Gastroesophageal sphincter (tissue), 4 donors: ENCODE measurements around the gene KLHL42. TPM values are rescaled to one million over a fixed set of nuclear protein-coding genes. Genes with fewer than 3 reads are reported as not detected.

Experiments used
- ATAC-seq: fragments of 150-250 bp; one replicate; pipeline ENCODE4 v1.9.1; 2016; ENCODE audit warnings: mild to moderate bottlenecking, moderate library complexity
- H3K27ac ChIP-seq, 4 donors: fragments of 200-600 bp; sonication (generic) in 3 of 4; 1 replicate in 3 of 4; 2 replicates in 1 of 4; pipeline ENCODE4 v1.5.1; 2016 to 2019
- H3K27me3 ChIP-seq: fragments of 200-600 bp; sonication (generic); one replicate; pipeline ENCODE4 v1.5.1; 2019
- H3K36me3 ChIP-seq, 2 donors: fragments of 200-600 bp; sonication (generic); one replicate each; pipeline ENCODE4 v1.5.1; 2019; ENCODE audit warnings: control low read depth in 1 of 2
- H3K4me1 ChIP-seq, 3 donors: fragments of 200-600 bp; sonication (generic); 1 replicate in 2 of 3; 2 replicates in 1 of 3; pipeline ENCODE4 v1.5.1; 2016 to 2019; ENCODE audit warnings: control low read depth in 2 of 3
- H3K4me3 ChIP-seq, 2 donors: fragments of 200-600 bp; sonication (generic); one replicate each; pipeline ENCODE4 v1.5.1; 2019; ENCODE audit warnings: mild to moderate bottlenecking in 1 of 2, moderate library complexity in 1 of 2
- H3K9me3 ChIP-seq, 3 donors: fragments of 200-600 bp; sonication (generic); one replicate each; pipeline ENCODE4 v1.5.1; 2017 to 2019; ENCODE audit warnings: control low read depth in 2 of 3
- EP300 ChIP-seq: sonication (generic); formaldehyde crosslinking; IDR thresholded peaks from one replicate; pipeline ENCODE4 v1.6.1; 2017; ENCODE audit warnings: antibody characterized with exemption, mild to moderate bottlenecking
- POLR2A ChIP-seq, 2 donors: fragments of 450-650 bp; IDR thresholded peaks; one replicate each; pipeline ENCODE4 v1.6.1; 2017; ENCODE audit warnings: antibody characterized with exemption in 2 of 2, mild to moderate bottlenecking in 2 of 2, moderate library complexity in 1 of 2
- POLR2AphosphoS5 ChIP-seq: sonication (generic); formaldehyde crosslinking; IDR thresholded peaks from one replicate; pipeline ENCODE4 v1.6.1; 2017; ENCODE audit warnings: antibody characterized with exemption
- WGBS, 2 donors: methylation state at CpG; one replicate each; pipeline ENCODE4 v1.1.5; 2018; ENCODE audit warnings: low coverage in 1 of 2; 5-methylcytosine and 5-hydroxymethylcytosine counted together
- total RNA-seq, 4 donors: library from RNA; depleted of rRNA; stranded (reverse); fragments of >200 nt; gene quantifications; one replicate each; pipeline ENCODE4 v1.1.0, GENCODE V29; 2016
- TF ChIP-seq, protein P1 (sequence below), 4 experiments: fragments of 200-600 bp in 2 of 4; fragments of 450-650 bp in 2 of 4; sonication (generic) in 1 of 4; IDR thresholded peaks; one replicate each; pipeline ENCODE4 v1.5.1; 2017 to 2019; ENCODE audit warnings: antibody characterized with exemption in 4 of 4, mild to moderate bottlenecking in 2 of 4, moderate library complexity in 2 of 4

The KLHL42 gene
- total RNA-seq, 4 donors from 2014 or later, result 63.9 to 121 (median 89.3) TPM

DNA sequence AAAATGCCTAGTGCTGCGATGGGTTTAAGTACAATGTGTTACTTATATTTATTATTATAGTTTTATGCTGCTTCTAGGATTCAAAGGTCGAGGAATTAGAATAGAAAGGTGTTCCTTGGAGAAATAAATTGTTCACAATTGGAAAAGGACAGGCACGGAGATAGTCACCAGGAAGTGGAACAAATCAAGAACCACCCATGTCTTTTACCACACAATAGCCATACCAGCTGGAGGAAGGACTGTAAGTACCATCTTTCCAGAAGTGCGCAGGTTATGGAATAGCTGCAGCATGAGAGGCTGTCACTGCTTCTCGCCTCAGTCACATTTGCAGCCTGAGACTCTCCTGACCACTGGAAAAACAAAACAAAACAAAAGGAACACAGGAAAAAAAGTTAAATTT lies 40.5 kb downstream of the KLHL42 start:
- TF ChIP-seq POLR2A (IDR thresholded peaks at IDR 0.05) (no peak), POLR2AphosphoS5 (no peak), EP300 (no peak)
- TF ChIP-seq, protein P1, sequence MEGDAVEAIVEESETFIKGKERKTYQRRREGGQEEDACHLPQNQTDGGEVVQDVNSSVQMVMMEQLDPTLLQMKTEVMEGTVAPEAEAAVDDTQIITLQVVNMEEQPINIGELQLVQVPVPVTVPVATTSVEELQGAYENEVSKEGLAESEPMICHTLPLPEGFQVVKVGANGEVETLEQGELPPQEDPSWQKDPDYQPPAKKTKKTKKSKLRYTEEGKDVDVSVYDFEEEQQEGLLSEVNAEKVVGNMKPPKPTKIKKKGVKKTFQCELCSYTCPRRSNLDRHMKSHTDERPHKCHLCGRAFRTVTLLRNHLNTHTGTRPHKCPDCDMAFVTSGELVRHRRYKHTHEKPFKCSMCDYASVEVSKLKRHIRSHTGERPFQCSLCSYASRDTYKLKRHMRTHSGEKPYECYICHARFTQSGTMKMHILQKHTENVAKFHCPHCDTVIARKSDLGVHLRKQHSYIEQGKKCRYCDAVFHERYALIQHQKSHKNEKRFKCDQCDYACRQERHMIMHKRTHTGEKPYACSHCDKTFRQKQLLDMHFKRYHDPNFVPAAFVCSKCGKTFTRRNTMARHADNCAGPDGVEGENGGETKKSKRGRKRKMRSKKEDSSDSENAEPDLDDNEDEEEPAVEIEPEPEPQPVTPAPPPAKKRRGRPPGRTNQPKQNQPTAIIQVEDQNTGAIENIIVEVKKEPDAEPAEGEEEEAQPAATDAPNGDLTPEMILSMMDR (IDR thresholded peaks at IDR 0.05), result no peak
- Histone ChIP-seq H3K9me3 (no peaks in the 10 kb centered on the region), H3K4me3 (no peak overlapping the region), H3K27me3 (no peaks in the 10 kb centered on the region), H3K27ac (no peak overlapping the region), H3K36me3 (no peaks in the 10 kb centered on the region), H3K4me1 (peaks cover 0 to 10% (median 2%) of the 10 kb centered on the region in 3 donors)
- ATAC-seq, result no peak
- WGBS, 2 donors, result 62 to 73% methylated on average over 4 to 5 of the region's 5 CpGs

DNA sequence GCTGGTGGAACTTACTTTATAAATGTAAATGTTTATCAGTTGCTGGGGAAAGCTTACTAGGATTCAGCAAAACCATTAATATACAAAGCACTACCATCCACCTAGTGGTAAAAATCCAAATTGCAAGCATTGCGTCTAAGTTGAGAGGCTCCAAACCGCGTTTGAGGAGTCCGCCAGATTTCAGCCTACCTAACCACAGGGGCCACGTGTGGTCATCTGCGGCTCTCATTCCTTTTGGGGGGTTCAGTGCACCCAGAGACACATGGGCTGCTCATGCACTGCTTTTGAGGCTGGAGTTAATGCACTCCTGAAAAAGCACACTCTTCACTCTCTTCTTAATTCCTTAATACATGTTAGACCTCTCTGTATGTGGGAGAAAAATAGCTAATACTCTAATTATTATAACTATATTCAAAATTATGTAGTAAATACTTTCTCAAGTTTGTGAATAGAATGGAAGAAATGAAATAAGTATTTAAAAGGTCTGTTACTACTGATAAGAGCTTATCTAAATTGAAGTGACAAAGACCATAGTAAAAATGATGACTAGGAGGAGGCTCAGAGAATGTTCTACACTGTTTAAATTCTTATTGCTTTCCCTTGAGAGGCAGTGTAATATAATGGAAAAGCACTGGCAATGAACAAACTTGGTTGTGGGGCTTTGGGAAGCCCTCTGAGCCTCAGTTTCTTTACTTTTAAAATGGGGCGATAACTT lies 41.4 kb downstream of the KLHL42 start:
- Histone ChIP-seq H3K36me3 (no peaks in the 10 kb centered on the region), H3K4me1 (peaks cover 0 to 10% (median 2%) of the 10 kb centered on the region in 3 donors), H3K27ac (no peak overlapping the region), H3K9me3 (no peaks in the 10 kb centered on the region), H3K27me3 (no peaks in the 10 kb centered on the region), H3K4me3 (no peak overlapping the region)
- ATAC-seq, result peak; percentile 74
- TF ChIP-seq POLR2A (IDR thresholded peaks at IDR 0.05), result no peak
- no peak for TF ChIP-seq POLR2AphosphoS5
- TF ChIP-seq EP300, result no peak
- TF ChIP-seq, protein P1 (IDR thresholded peaks at IDR 0.05), result peak; percentile 61 to 90 (median 82)
- 16 to 20% methylated on average over 4 to 5 of the region's 7 CpGs for WGBS, 2 donors

DNA sequence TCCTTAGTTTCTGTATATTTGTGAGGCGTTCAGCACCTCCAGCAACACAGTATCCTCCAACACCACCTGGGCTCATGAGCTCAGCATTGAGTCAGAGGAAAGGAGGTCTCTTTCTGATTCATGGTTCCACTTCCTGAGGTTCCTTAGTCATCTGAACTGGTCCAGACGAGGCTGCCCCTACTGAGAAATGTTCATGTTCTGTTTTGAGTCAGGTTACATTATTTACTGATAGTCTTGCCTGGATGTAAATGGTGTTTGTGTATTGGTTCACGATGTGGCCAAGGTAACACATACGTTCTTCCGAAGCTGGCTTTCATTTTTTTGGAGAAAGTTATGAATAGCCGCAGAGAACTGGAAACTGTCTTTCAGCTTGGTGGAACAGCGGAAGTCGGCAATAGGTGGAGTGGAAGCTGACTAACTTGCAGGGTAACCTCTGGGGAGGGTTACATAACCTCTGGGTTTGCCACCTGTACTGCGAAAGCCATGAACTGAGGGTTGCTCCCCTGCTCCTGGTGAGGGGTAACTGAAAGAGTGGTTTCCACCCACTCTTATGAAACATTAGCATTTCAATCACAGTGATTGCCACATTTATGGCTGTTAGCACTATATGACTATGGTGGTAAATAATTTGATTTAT lies 42.2 kb downstream of the KLHL42 start:
- WGBS, 2 donors, result 80 to 87% methylated on average over 6 to 8 of the region's 9 CpGs
- H3K27ac ChIP-seq, result no peak overlapping the region

DNA sequence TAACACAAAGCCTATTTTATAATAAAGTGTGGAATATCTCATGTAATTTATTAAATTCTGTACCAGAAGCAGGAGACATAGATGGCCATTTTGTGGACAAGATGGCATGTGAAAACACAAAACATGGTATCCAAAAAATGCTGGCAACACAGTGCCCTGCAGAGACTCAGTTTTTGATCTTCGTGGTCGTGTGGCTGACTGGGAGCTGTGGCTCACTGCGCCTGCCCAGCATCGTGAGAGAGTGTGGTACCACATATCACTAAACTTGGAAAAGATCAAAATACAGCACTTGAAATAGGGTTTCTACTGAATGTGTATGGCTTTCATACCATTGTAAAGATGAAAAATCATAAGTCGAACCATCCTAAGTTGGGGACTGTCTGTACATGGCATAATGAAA lies 43.0 kb downstream of the KLHL42 start:
- 92 to 94% methylated on average over 5 of the region's 5 CpGs for WGBS, 2 donors

More for the DNA sequence above, 42.2 kb downstream of the KLHL42 start:
- TF ChIP-seq, protein P1 (IDR thresholded peaks at IDR 0.05), result no peak
- TF ChIP-seq POLR2A (IDR thresholded peaks at IDR 0.05) (no peak), EP300 (no peak), POLR2AphosphoS5 (no peak)
- Histone ChIP-seq H3K4me1 (peaks cover 0 to 10% (median 2%) of the 10 kb centered on the region in 3 donors), H3K27me3 (no peaks in the 10 kb centered on the region), H3K9me3 (no peaks in the 10 kb centered on the region), H3K4me3 (no peak overlapping the region), H3K36me3 (no peaks in the 10 kb centered on the region)
- no peak for ATAC-seq

More for the DNA sequence above, 43.0 kb downstream of the KLHL42 start:
- H3K4me1 ChIP-seq, result peaks cover 0 to 10% (median 2%) of the 10 kb centered on the region in 3 donors
- no peak overlapping the region for H3K27ac ChIP-seq
- no peak for ATAC-seq
- no peak overlapping the region for H3K4me3 ChIP-seq
- no peaks in the 10 kb centered on the region for H3K27me3 ChIP-seq
- TF ChIP-seq POLR2AphosphoS5 (no peak), EP300 (no peak), POLR2A (IDR thresholded peaks at IDR 0.05) (no peak)
- TF ChIP-seq, protein P1 (IDR thresholded peaks at IDR 0.05), result no peak
- H3K9me3 ChIP-seq, result no peaks in the 10 kb centered on the region
- H3K36me3 ChIP-seq, result no peaks in the 10 kb centered on the region
